Measurements from ENCODE around the gene ELMO1.

GRCh38 chr7:36852017-36852416 is 596.6 kb downstream of the ELMO1 start:
- TF ChIP-seq CTCF (IDR thresholded peaks at IDR 0.05) (no peak), POLR2A (IDR thresholded peaks at IDR 0.05) (no peak)

Measured in adrenal gland (tissue), 5 donors.